GM23248 (cell line): ENCODE data around the gene USP40. TPM values are rescaled to one million over a fixed set of nuclear protein-coding genes. Genes with fewer than 3 reads are reported as not detected.

ENCODE experiments used
- DNase-seq: peaks from one replicate; pipeline ENCODE4 v3.0.0-alpha.2; 2015
- H2AFZ ChIP-seq: fragments of 200-600 bp; sonication (generic); 2 replicates; pipeline ENCODE4 v1.6.1; 2016; ENCODE audit warnings: antibody characterized with exemption
- H3F3A ChIP-seq: fragments of 200-600 bp; sonication (generic); 2 replicates; pipeline ENCODE4 v1.6.1; 2016; ENCODE audit warnings: mild to moderate bottlenecking, antibody characterized with exemption, mixed run types; ENCODE audit not compliant: insufficient read depth
- H3K27ac ChIP-seq: fragments of 200-600 bp; sonication (generic); 2 replicates; pipeline ENCODE4 v1.5.1; 2016; ENCODE audit warnings: mild to moderate bottlenecking
- H3K27me3 ChIP-seq: fragments of 200-600 bp; sonication (generic); replicated peaks from 2 replicates; pipeline ENCODE4 v1.6.1; 2016; ENCODE audit warnings: mild to moderate bottlenecking; ENCODE audit not compliant: insufficient read depth
- H3K36me3 ChIP-seq: fragments of 200-600 bp; sonication (generic); 2 replicates; pipeline ENCODE4 v1.6.1; 2016; ENCODE audit warnings: low read depth, mild to moderate bottlenecking
- H3K4me1 ChIP-seq: fragments of 200-600 bp; sonication (generic); 2 replicates; pipeline ENCODE4 v1.6.1; 2016; ENCODE audit warnings: mild to moderate bottlenecking; ENCODE audit not compliant: insufficient read depth
- H3K4me2 ChIP-seq: fragments of 200-600 bp; sonication (generic); one replicate; pipeline ENCODE4 v1.6.1; 2016; ENCODE audit warnings: mild to moderate bottlenecking; ENCODE audit not compliant: unreplicated experiment
- H3K4me3 ChIP-seq: fragments of 200-600 bp; sonication (generic); 2 replicates; pipeline ENCODE4 v1.5.1; 2016; ENCODE audit warnings: mild to moderate bottlenecking
- H3K79me2 ChIP-seq: fragments of 200-600 bp; sonication (generic); 2 replicates; pipeline ENCODE4 v1.6.1; 2016; ENCODE audit warnings: mild to moderate bottlenecking; ENCODE audit not compliant: insufficient read depth
- H3K9ac ChIP-seq: fragments of 200-600 bp; sonication (generic); 2 replicates; pipeline ENCODE4 v1.6.1; 2016; ENCODE audit warnings: mild to moderate bottlenecking
- H3K9me2 ChIP-seq: fragments of 200-600 bp; sonication (generic); 2 replicates; pipeline ENCODE4 v1.6.1; 2016; ENCODE audit warnings: mixed run types, mild to moderate bottlenecking, moderate library complexity; ENCODE audit not compliant: insufficient read depth
- H3K9me3 ChIP-seq: fragments of 200-600 bp; sonication (generic); one replicate; pipeline ENCODE4 v1.6.1; 2017; ENCODE audit warnings: low read depth
- H4K20me1 ChIP-seq: fragments of 200-600 bp; sonication (generic); 2 replicates; pipeline ENCODE4 v1.6.0; 2016; ENCODE audit not compliant: insufficient read depth
- EZH2 ChIP-seq: fragments of 200-600 bp; sonication (generic); IDR thresholded peaks from 2 replicates; pipeline ENCODE4 v1.6.1; 2018; ENCODE audit warnings: antibody characterized with exemption, mild to moderate bottlenecking; ENCODE audit not compliant: insufficient read depth, poor library complexity, severe bottlenecking
- EZH2phosphoT487 ChIP-seq: fragments of 200-600 bp; sonication (generic); IDR thresholded peaks from 2 replicates; pipeline ENCODE4 v1.6.1; 2018; ENCODE audit warnings: antibody characterized with exemption, moderate library complexity, mild to moderate bottlenecking, low read depth; ENCODE audit not compliant: insufficient read depth
- WGBS, 2 experiments: methylation state at CpG; one replicate each; pipeline ENCODE4 v1.1.6; 2015 to 2017; ENCODE audit warnings: low lambda C conversion rate in 2 of 2, low coverage in 1 of 2; ENCODE audit errors: missing lambda C conversion rate in 2 of 2; 5-methylcytosine and 5-hydroxymethylcytosine counted together
- in situ Hi-C: fragments of 300-500 bp; cut with MboI; formaldehyde crosslinking; loops from 2 replicates; pipeline ENCODE4 v1.15.0; 2020
- polyA plus RNA-seq: library from polyadenylated mRNA; unstranded; fragments of >200 nt; fragmentation: Nextera tagmentation; extraction: Ambion mirVana; gene quantifications from 2 replicates; pipeline ENCODE4 v1.2.1, GENCODE V29; 2016
- total RNA-seq: library from RNA; depleted of rRNA; stranded (reverse); fragments of >200 nt; shearing (Covaris generic); gene quantifications from 2 replicates; pipeline ENCODE4 v1.2.3, GENCODE V29; 2014; rRNA removed

USP40 gene
- total and polyA plus RNA-seq, 2 experiments from 2014 or later, result 25.1 to 31.0 TPM

DNA sequence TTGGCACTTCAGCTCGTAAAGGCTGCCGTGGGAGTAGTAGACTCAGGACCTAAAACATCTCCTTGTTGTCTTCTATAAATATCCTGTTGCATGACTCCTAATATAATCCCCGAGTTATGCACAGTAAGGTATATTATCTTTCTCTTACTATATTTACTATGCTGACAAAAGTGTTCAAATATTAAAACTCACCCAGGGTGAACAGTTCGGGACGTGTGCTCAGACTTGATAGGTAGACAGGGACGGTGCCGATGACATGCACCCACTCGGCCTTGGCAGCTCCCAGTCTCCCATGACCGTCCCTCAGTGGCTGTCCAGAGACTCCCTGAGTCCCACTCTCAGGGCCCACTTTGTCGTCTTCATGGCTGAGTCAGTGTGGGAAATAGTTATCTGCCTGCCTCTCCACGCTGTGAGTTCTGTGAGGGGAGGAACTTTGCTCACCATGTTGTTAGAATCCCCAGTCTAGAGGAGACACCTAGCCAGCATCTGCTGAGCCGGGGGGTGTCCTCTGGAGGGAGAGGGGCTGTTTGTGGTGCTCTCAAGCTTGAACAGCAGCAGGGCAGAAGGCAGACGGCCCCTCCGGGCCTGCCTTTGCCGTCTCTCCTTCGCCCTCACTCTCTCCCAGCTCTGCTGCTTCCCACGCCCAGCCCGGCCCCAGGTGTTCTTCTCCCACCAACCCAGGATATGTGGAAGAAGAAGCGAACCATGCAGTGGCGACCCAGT is 137.2 kb downstream of the USP40 start:
- Histone ChIP-seq H3F3A (peaks cover 17% of the 10 kb centered on the region), H4K20me1 (no peaks in the 10 kb centered on the region), H3K9ac (no peak overlapping the region), H2AFZ (no peak overlapping the region), H3K4me3 (no peak overlapping the region), H3K4me2 (no peak overlapping the region), H3K36me3 (no peaks in the 10 kb centered on the region), H3K79me2 (no peaks in the 10 kb centered on the region), H3K27ac (no peak overlapping the region), H3K27me3 (no peaks in the 10 kb centered on the region), H3K4me1 (peaks cover 11% of the 10 kb centered on the region), H3K9me2 (no peaks in the 10 kb centered on the region), H3K9me3 (no peaks in the 10 kb centered on the region)
- no peak for TF ChIP-seq EZH2
- no peak for TF ChIP-seq EZH2phosphoT487
- no peak for DNase-seq
- in situ Hi-C loops, result no loop called here
- 87% methylated on average over 18 to 20 of the region's 20 CpGs for WGBS, 2 experiments

- Histone ChIP-seq H4K20me1 (no peaks in the 10 kb centered on the region), H3K9ac (no peak overlapping the region), H3K27me3 (no peaks in the 10 kb centered on the region), H2AFZ (no peak overlapping the region), H3F3A (peaks cover 17% of the 10 kb centered on the region), H3K9me3 (no peaks in the 10 kb centered on the region), H3K4me3 (no peak overlapping the region), H3K79me2 (no peaks in the 10 kb centered on the region), H3K4me1 (peaks cover 11% of the 10 kb centered on the region), H3K9me2 (no peaks in the 10 kb centered on the region), H3K36me3 (no peaks in the 10 kb centered on the region), H3K27ac (no peak overlapping the region), H3K4me2 (no peak overlapping the region)
- in situ Hi-C loops, result no loop called here
- 93 to 97% methylated on average over 7 of the region's 7 CpGs for WGBS, 2 experiments
- TF ChIP-seq EZH2 (no peak), EZH2phosphoT487 (no peak)
- DNase-seq, result no peak
Observed at GRCh38 chr2:233428438-233428837, 138.1 kb downstream of the USP40 start.

- no peak for DNase-seq
- in situ Hi-C loops, result no loop called here
- H2AFZ ChIP-seq, result no peak overlapping the region
- H3K4me2 ChIP-seq, result no peak overlapping the region
- no peaks in the 10 kb centered on the region for H3K27me3 ChIP-seq
- H3F3A ChIP-seq, result peaks cover 17% of the 10 kb centered on the region
- H3K36me3 ChIP-seq, result no peaks in the 10 kb centered on the region
- no peaks in the 10 kb centered on the region for H3K79me2 ChIP-seq
- H3K4me3 ChIP-seq, result no peak overlapping the region
- peaks cover 11% of the 10 kb centered on the region for H3K4me1 ChIP-seq
- no peak overlapping the region for H3K27ac ChIP-seq
- no peaks in the 10 kb centered on the region for H3K9me3 ChIP-seq
- no peak for TF ChIP-seq EZH2
- no peak for TF ChIP-seq EZH2phosphoT487
- no peaks in the 10 kb centered on the region for H4K20me1 ChIP-seq
- no peaks in the 10 kb centered on the region for H3K9me2 ChIP-seq
- no peak overlapping the region for H3K9ac ChIP-seq
- WGBS, 2 experiments, result 81 to 96% methylated on average over 3 of the region's 3 CpGs
Observed at GRCh38 chr2:233428008-233428407, 138.6 kb downstream of the USP40 start.

GRCh38 chr2:233426619-233427342 is 139.8 kb downstream of the USP40 start:
- no peaks in the 10 kb centered on the region for H3K9me3 ChIP-seq
- H3K79me2 ChIP-seq, result no peaks in the 10 kb centered on the region
- no peak overlapping the region for H3K4me3 ChIP-seq
- H3K36me3 ChIP-seq, result no peaks in the 10 kb centered on the region
- H4K20me1 ChIP-seq, result no peaks in the 10 kb centered on the region
- no peaks in the 10 kb centered on the region for H3K27me3 ChIP-seq
- no peak overlapping the region for H3K9ac ChIP-seq
- H3K9me2 ChIP-seq, result no peaks in the 10 kb centered on the region
- H3F3A ChIP-seq, result peaks cover 17% of the 10 kb centered on the region
- 27 to 28% methylated on average over 7 of the region's 7 CpGs for WGBS, 2 experiments
- H2AFZ ChIP-seq, result no peak overlapping the region
- H3K27ac ChIP-seq, result peak overlapping the region; percentile 9; the same call in 1 of the 2 replicates
- peaks cover 11% of the 10 kb centered on the region for H3K4me1 ChIP-seq
- DNase-seq, result peak; percentile 78
- no peak for TF ChIP-seq EZH2
- no peak overlapping the region for H3K4me2 ChIP-seq
- in situ Hi-C loops, result no loop called here

Other genes with a start within 250 kb of the USP40 start
- 4.0 and 5.1 TPM in 2 replicates for gene DGKD, start 212.3 kb downstream of the USP40 start, total RNA-seq
- 2.7 and 3.9 TPM in 2 replicates for gene DGKD, start 212.3 kb downstream of the USP40 start, polyA plus RNA-seq
- gene UGT1A8, start 50.9 kb upstream of the USP40 start, total RNA-seq, result not detected in 2 replicates
- gene UGT1A8, start 50.9 kb upstream of the USP40 start, polyA plus RNA-seq, result not detected in 2 replicates
- not detected in 2 replicates for gene UGT1A10, start 69.7 kb upstream of the USP40 start, total RNA-seq
- gene UGT1A10, start 69.7 kb upstream of the USP40 start, polyA plus RNA-seq, result not detected in 2 replicates
- gene UGT1A9, start 105.1 kb upstream of the USP40 start, total RNA-seq, result not detected in 2 replicates
- gene UGT1A9, start 105.1 kb upstream of the USP40 start, polyA plus RNA-seq, result not detected in 2 replicates
- gene UGT1A7, start 115.1 kb upstream of the USP40 start, total RNA-seq, result not detected in 2 replicates
- gene UGT1A7, start 115.1 kb upstream of the USP40 start, polyA plus RNA-seq, result not detected in 2 replicates
- gene UGT1A6, start 126.1 kb upstream of the USP40 start, total RNA-seq, result not detected in 2 replicates
- not detected in 2 replicates for gene UGT1A6, start 126.1 kb upstream of the USP40 start, polyA plus RNA-seq
- not detected in 2 replicates for gene UGT1A5, start 146.1 kb upstream of the USP40 start, total RNA-seq
- not detected in 2 replicates for gene UGT1A5, start 146.1 kb upstream of the USP40 start, polyA plus RNA-seq
- gene UGT1A4, start 152.0 kb upstream of the USP40 start, total RNA-seq, result not detected in 2 replicates
- gene UGT1A4, start 152.0 kb upstream of the USP40 start, polyA plus RNA-seq, result not detected in 2 replicates
- gene UGT1A3, start 162.3 kb upstream of the USP40 start, total RNA-seq, result not detected in 2 replicates
- not detected in 2 replicates for gene UGT1A3, start 162.3 kb upstream of the USP40 start, polyA plus RNA-seq
- not detected in 2 replicates for gene UGT1A1, start 193.5 kb upstream of the USP40 start, total RNA-seq
- not detected in 2 replicates for gene UGT1A1, start 193.5 kb upstream of the USP40 start, polyA plus RNA-seq
- gene MROH2A, start 211.5 kb upstream of the USP40 start, total RNA-seq, result not detected in 2 replicates
- gene MROH2A, start 211.5 kb upstream of the USP40 start, polyA plus RNA-seq, result not detected in 2 replicates